Endodermal cell (in vitro differentiated cells): ENCODE data around the gene HIPK1. TPM values are rescaled to one million over a fixed set of nuclear protein-coding genes. Genes with fewer than 3 reads are reported as not detected.
"Not testable (repeated sequence)": the region's sequence is repeated elsewhere in the genome, so short reads cannot be mapped to it uniquely, and the experiment has no call there.

Experiments used
- DNase-seq: peaks from one replicate; pipeline ENCODE4 v3.0.0-alpha.2; 2017
- H3K27ac ChIP-seq: 2 replicates; pipeline ENCODE4 v1.5.1; 2013; ENCODE audit warnings: mild to moderate bottlenecking, low read depth, low read length, moderate library complexity
- H3K27me3 ChIP-seq: 2 replicates; pipeline ENCODE4 v1.6.1; 2013; ENCODE audit warnings: mild to moderate bottlenecking, low read length, moderate library complexity; ENCODE audit not compliant: insufficient read depth, control insufficient read depth, poor library complexity, severe bottlenecking
- H3K36me3 ChIP-seq: 2 replicates; pipeline ENCODE4 v1.7.0; 2013; ENCODE audit warnings: mild to moderate bottlenecking, low read length, moderate library complexity; ENCODE audit not compliant: control insufficient read depth, insufficient read depth
- H3K4me1 ChIP-seq: one replicate; pipeline ENCODE4 v1.7.0; 2013; ENCODE audit warnings: low read length; ENCODE audit not compliant: control insufficient read depth, insufficient read depth
- H3K4me3 ChIP-seq: 2 replicates; pipeline ENCODE4 v1.5.1; 2013; ENCODE audit warnings: mild to moderate bottlenecking, low read length, moderate library complexity
- H3K9ac ChIP-seq: 2 replicates; pipeline ENCODE4 v1.6.1; 2013; ENCODE audit warnings: mild to moderate bottlenecking, low read length, moderate library complexity; ENCODE audit not compliant: poor library complexity, severe bottlenecking; ENCODE audit errors: extremely low read depth
- H3K9me3 ChIP-seq: 2 replicates; pipeline ENCODE4 v1.6.1; 2013; ENCODE audit warnings: mild to moderate bottlenecking, low read length, moderate library complexity; ENCODE audit not compliant: control insufficient read depth
- H3K27ac Mint-ChIP-seq: 2 replicates; pipeline ENCODE4 v1.8.0; 2020; ENCODE audit warnings: mixed read lengths
- H3K27me3 Mint-ChIP-seq: 2 replicates; pipeline ENCODE4 v1.8.0; 2021; ENCODE audit warnings: mild to moderate bottlenecking, mixed read lengths; ENCODE audit not compliant: insufficient read depth
- H3K36me3 Mint-ChIP-seq: 2 replicates; pipeline ENCODE4 v1.8.0; 2020; ENCODE audit warnings: low read depth, mixed read lengths
- H3K4me1 Mint-ChIP-seq: 2 replicates; pipeline ENCODE4 v1.8.0; 2020; ENCODE audit warnings: mixed read lengths
- H3K4me3 Mint-ChIP-seq: 2 replicates; pipeline ENCODE4 v1.8.0; 2020; ENCODE audit warnings: mild to moderate bottlenecking, moderate library complexity, mixed read lengths
- H3K9me3 Mint-ChIP-seq: 2 replicates; pipeline ENCODE4 v1.8.0; 2020; ENCODE audit warnings: mild to moderate bottlenecking, mixed read lengths
- WGBS, 2 experiments: methylation state at CpG; one replicate each; pipeline versions ENCODE4 v1.1.5 to v1.1.7; 2013; ENCODE audit warnings: missing lambda C conversion rate in 2 of 2, mixed read lengths in 1 of 2; ENCODE audit not compliant: insufficient coverage in 1 of 2, insufficient read length in 1 of 2; 5-methylcytosine and 5-hydroxymethylcytosine counted together
- total RNA-seq, 2 donors: library from RNA; stranded (reverse); fragmentation: NEBNext Ultra II Directional in 1 of 2; extraction: Animal tissue kit (Norgen Biotek cat#: 25700) in 1 of 2; gene quantifications; 2 replicates in 1 of 2; 3 replicates in 1 of 2; pipeline ENCODE4 v1.2.1, GENCODE V29; 2021
- TF ChIP-seq, protein P1 (sequence below): fragments of 200-600 bp; sonication (generic); conservative IDR thresholded peaks from 2 replicates; pipeline ENCODE4 v1.5.0; 2021; ENCODE audit warnings: antibody characterized with exemption, mild to moderate bottlenecking

Gene HIPK1
- total RNA-seq, 2 donors from 2014 or later = 71.4 to 79.2 TPM

DNA sequence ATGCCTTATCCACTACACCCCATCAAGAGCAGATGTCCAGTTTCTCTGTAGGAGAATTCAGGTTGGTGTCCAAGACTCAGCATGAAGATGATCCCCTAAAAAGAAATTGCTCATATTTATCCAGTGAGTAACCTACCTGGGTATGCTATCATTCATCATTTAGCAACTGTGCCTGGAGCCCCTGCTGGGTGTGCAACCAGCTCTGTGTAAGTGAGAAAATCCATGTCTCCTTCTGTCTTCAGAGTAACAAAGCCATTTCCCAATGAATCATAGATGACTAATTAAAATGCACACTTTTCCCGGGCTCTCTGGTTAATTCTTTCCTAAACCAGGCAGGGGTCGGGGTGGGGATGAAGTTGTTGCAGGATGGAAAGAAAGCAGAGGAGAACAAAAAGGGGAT is 86.0 kb downstream of the HIPK1 start:
- Histone ChIP-seq H3K9ac (no peak overlapping the region), H3K9me3 (peaks cover 12% of the 10 kb centered on the region), H3K36me3 (no peaks in the 10 kb centered on the region), H3K4me3 (no peak overlapping the region), H3K4me1 (no peaks in the 10 kb centered on the region), H3K27ac (no peak overlapping the region), H3K27me3 (peaks cover 35% of the 10 kb centered on the region)
- Mint-ChIP-seq H3K4me3 (no peak overlapping the region), H3K4me1 (peaks cover 3% of the 10 kb centered on the region), H3K9me3 (peaks cover 15% of the 10 kb centered on the region), H3K27ac (no peak overlapping the region), H3K36me3 (peaks cover 12% of the 10 kb centered on the region), H3K27me3 (peaks cover 40% of the 10 kb centered on the region)
- no peak for DNase-seq
- 73 to 83% methylated on average over 1 to 2 of the region's 2 CpGs for WGBS, 2 experiments
- TF ChIP-seq, protein P1, sequence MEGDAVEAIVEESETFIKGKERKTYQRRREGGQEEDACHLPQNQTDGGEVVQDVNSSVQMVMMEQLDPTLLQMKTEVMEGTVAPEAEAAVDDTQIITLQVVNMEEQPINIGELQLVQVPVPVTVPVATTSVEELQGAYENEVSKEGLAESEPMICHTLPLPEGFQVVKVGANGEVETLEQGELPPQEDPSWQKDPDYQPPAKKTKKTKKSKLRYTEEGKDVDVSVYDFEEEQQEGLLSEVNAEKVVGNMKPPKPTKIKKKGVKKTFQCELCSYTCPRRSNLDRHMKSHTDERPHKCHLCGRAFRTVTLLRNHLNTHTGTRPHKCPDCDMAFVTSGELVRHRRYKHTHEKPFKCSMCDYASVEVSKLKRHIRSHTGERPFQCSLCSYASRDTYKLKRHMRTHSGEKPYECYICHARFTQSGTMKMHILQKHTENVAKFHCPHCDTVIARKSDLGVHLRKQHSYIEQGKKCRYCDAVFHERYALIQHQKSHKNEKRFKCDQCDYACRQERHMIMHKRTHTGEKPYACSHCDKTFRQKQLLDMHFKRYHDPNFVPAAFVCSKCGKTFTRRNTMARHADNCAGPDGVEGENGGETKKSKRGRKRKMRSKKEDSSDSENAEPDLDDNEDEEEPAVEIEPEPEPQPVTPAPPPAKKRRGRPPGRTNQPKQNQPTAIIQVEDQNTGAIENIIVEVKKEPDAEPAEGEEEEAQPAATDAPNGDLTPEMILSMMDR = no peak

DNA sequence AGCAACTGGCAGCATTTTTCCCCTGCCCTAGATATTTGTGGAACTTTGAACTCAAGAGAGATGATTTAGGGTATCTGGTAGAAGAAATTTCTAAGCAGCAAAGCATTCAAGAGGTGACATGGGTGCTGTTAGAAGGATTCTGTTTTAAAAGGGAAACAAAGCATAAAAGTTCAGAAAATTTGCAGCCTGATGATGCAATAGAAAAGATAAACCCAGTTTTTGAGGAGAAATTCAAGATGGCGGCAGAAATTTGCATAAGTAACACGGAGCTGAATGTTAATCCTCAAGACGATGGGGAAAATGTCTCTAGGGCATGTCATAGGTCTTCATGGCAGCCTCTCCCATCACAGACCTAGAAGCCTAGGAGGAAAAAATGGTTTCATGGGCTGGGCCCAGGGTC is 90.6 kb downstream of the HIPK1 start:
- not testable (repeated sequence) for H3K27ac ChIP-seq, H3K36me3 ChIP-seq, H3K9ac ChIP-seq, DNase-seq, H3K4me3 Mint-ChIP-seq, H3K27me3 ChIP-seq, H3K27ac Mint-ChIP-seq, H3K4me3 ChIP-seq, H3K4me1 ChIP-seq
- H3K9me3 ChIP-seq = peaks cover 12% of the 10 kb centered on the region
- Mint-ChIP-seq H3K9me3 (peaks cover 21% of the 10 kb centered on the region), H3K36me3 (peaks cover 13% of the 10 kb centered on the region), H3K4me1 (peaks cover 19% of the 10 kb centered on the region), H3K27me3 (peaks cover 21% of the 10 kb centered on the region)
- WGBS, 2 experiments = 87 to 100% methylated on average over 3 of the region's 3 CpGs

DNA sequence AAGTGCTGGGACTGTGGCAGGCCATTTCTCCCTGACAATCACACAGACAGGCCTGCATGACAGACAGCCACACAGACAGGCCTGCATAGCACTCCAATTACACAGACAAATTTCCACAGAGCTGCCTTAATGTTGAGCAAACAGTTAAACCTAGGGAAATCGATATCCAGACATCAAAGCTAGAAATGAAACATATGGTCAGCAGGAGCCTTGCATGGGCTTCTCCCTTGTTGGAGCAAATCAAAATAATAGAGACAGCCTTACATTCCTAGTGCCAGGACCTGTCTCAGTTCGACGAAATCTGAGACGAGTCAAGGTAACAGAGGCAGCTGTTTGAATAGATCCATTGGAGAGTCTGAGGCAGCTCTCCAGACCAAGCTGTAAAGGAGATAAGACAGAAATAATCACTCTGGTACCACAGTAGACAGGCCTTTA is 92.6 kb downstream of the HIPK1 start:
- TF ChIP-seq, protein P1 = no peak
- Histone ChIP-seq H3K4me3 (no peak overlapping the region), H3K4me1 (no peaks in the 10 kb centered on the region), H3K27ac (no peak overlapping the region), H3K9me3 (peaks cover 12% of the 10 kb centered on the region), H3K36me3 (no peaks in the 10 kb centered on the region), H3K27me3 (peaks cover 12% of the 10 kb centered on the region), H3K9ac (no peak overlapping the region)
- H3K4me3 Mint-ChIP-seq = no peak overlapping the region
- peaks cover 24% of the 10 kb centered on the region for H3K9me3 Mint-ChIP-seq
- 80 to 82% methylated on average over 4 of the region's 4 CpGs for WGBS, 2 experiments
- no peak for DNase-seq
- peaks cover 13% of the 10 kb centered on the region for H3K36me3 Mint-ChIP-seq
- H3K4me1 Mint-ChIP-seq = peaks cover 21% of the 10 kb centered on the region
- H3K27ac Mint-ChIP-seq = no peak overlapping the region
- H3K27me3 Mint-ChIP-seq = peaks cover 24% of the 10 kb centered on the region

DNA sequence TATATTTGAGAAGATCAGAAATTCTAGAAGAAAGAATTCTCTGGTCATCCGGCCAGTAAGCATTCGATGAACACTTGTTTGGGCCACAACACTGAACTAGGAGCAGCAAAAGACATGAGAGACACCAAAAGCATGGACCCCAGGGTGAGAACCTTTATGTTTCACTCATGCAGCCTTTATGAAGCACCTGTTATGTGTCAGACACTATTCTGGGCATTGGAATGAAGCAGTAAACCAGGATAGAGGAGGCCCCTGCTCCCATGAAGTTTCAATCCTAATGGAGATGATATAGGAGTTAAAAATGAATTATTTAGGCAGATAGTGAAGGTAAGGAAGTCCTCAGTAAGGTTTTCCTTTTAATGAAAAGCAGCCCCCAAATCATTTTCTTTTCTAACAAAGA is 93.8 kb downstream of the HIPK1 start:
- no peak overlapping the region for H3K27ac Mint-ChIP-seq

More for the DNA sequence above, 93.8 kb downstream of the HIPK1 start:
- Histone ChIP-seq H3K4me3 (no peak overlapping the region), H3K36me3 (no peaks in the 10 kb centered on the region), H3K4me1 (no peaks in the 10 kb centered on the region), H3K9me3 (peaks cover 12% of the 10 kb centered on the region), H3K27ac (no peak overlapping the region), H3K9ac (no peak overlapping the region), H3K27me3 (peaks cover 20% of the 10 kb centered on the region)
- peaks cover 13% of the 10 kb centered on the region for H3K36me3 Mint-ChIP-seq
- no peak overlapping the region for H3K4me3 Mint-ChIP-seq
- H3K27me3 Mint-ChIP-seq = peaks cover 32% of the 10 kb centered on the region
- TF ChIP-seq, protein P1 = no peak
- no peak for DNase-seq
- peaks cover 24% of the 10 kb centered on the region for H3K9me3 Mint-ChIP-seq
- WGBS, 2 experiments = 94 to 96% methylated on average over 2 of the region's 2 CpGs
- H3K4me1 Mint-ChIP-seq = peaks cover 21% of the 10 kb centered on the region
